ENCODE data around the gene GRB10. TPM values are rescaled to one million over a fixed set of nuclear protein-coding genes. Genes with fewer than 3 reads are reported as not detected.
A peak's percentile ranks its signal among the peaks of the same experiment; 100 is the strongest.
"Not testable (repeated sequence)": the region's sequence is repeated elsewhere in the genome, so short reads cannot be mapped to it uniquely, and the experiment has no call there.

Gene GRB10
- polyA plus RNA-seq, 2 of the 4 experiments (the other 2 are of a cell fraction), result 23.2 to 37.0 TPM

DNA sequence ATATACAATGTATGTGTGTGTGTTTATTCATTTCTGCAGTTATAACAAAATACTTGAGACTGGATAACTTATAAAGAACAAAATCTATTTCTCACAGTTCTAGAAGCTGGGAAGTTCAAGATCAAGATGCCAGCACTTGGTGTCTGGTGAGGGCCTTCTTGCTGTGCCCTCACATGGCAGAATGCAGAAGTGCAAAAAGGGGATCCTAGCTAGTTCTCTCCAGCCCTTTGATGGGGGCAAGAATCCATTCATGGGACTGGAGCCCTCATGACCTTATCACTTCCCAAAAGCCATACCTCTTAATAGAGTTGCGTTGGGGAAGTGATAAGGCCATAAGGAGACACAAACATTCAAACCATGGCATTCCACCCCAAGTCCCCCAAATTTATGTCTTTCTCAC lies 8.4 kb downstream of the GRB10 start:
- 100% methylated on average over 1 of the region's 1 CpG for WGBS (ENCODE audit: missing lambda C conversion rate)
- no peak overlapping the region for H3K4me3 ChIP-seq
- no peak overlapping the region for H3K27ac ChIP-seq
- TF ChIP-seq CBX2 (IDR thresholded peaks at IDR 0.05; ENCODE audit: borderline replicate concordance, low read depth) (no peak), EHMT2 (IDR thresholded peaks at IDR 0.05; ENCODE audit: low read depth) (no peak), KDM1A (IDR thresholded peaks at IDR 0.05; ENCODE audit: low read depth) (no peak), EHF (CRISPR knock-in tag; IDR thresholded peaks at IDR 0.05) (no peak), JUN (IDR thresholded peaks at IDR 0.05) (no peak), TFCP2L1 (CRISPR knock-in tag; IDR thresholded peaks at IDR 0.05) (no peak), ZSCAN20 (CRISPR knock-in tag; IDR thresholded peaks at IDR 0.05) (no peak), FOXS1 (CRISPR knock-in tag; IDR thresholded peaks at IDR 0.05) (no peak), REST (IDR thresholded peaks at IDR 0.05) (no peak), SMC3 (IDR thresholded peaks at IDR 0.05) (no peak)
- TF ChIP-seq, protein P1, sequence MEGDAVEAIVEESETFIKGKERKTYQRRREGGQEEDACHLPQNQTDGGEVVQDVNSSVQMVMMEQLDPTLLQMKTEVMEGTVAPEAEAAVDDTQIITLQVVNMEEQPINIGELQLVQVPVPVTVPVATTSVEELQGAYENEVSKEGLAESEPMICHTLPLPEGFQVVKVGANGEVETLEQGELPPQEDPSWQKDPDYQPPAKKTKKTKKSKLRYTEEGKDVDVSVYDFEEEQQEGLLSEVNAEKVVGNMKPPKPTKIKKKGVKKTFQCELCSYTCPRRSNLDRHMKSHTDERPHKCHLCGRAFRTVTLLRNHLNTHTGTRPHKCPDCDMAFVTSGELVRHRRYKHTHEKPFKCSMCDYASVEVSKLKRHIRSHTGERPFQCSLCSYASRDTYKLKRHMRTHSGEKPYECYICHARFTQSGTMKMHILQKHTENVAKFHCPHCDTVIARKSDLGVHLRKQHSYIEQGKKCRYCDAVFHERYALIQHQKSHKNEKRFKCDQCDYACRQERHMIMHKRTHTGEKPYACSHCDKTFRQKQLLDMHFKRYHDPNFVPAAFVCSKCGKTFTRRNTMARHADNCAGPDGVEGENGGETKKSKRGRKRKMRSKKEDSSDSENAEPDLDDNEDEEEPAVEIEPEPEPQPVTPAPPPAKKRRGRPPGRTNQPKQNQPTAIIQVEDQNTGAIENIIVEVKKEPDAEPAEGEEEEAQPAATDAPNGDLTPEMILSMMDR (IDR thresholded peaks at IDR 0.05), result no peak
- TF ChIP-seq, protein P2, sequence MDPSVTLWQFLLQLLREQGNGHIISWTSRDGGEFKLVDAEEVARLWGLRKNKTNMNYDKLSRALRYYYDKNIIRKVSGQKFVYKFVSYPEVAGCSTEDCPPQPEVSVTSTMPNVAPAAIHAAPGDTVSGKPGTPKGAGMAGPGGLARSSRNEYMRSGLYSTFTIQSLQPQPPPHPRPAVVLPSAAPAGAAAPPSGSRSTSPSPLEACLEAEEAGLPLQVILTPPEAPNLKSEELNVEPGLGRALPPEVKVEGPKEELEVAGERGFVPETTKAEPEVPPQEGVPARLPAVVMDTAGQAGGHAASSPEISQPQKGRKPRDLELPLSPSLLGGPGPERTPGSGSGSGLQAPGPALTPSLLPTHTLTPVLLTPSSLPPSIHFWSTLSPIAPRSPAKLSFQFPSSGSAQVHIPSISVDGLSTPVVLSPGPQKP (IDR thresholded peaks at IDR 0.05; ENCODE audit: low read depth, low read length), result no peak
- FAIRE-seq (no peak), ATAC-seq (peak in 1 of 2 experiments; percentile 34; a peak in 1 of 6 replicates), DNase-seq (ENCODE audit: low read depth in 1 of 2, low spot score in 1 of 2) (no peak)
- no peaks in the 10 kb centered on the region for H3K9me3 ChIP-seq
- ChIA-PET POLR2A (no interaction called here), CTCF (interaction anchor here (1.2 kb wide), 1 partner anchor 17 kb away, joined by 3 read pairs; no protein-coding TSS in a partner anchor)
- H3K4me2 ChIP-seq, result no peak overlapping the region
- H3K4me1 ChIP-seq, result peaks cover 24% of the 10 kb centered on the region

- H3K4me1 ChIP-seq, result peaks cover 13% of the 10 kb centered on the region
- CTCF ChIA-PET, result interaction anchor here (0.9 to 1.0 kb wide), 2 partner anchors 9 to 291 kb away, joined by 3 read pairs; no protein-coding TSS in a partner anchor
- FAIRE-seq; ATAC-seq; H3K4me2 ChIP-seq; H3K9me3 ChIP-seq; DNase-seq (ENCODE audit: low read depth in 1 of 2, low spot score in 1 of 2); H3K4me3 ChIP-seq; POLR2A ChIA-PET; H3K27ac ChIP-seq: not testable (repeated sequence)
- 72% methylated on average over 4 of the region's 4 CpGs for WGBS (ENCODE audit: missing lambda C conversion rate)
These were observed 9.6 kb downstream of the GRB10 start for GRCh38 chr7:50773071-50773470.

DNA sequence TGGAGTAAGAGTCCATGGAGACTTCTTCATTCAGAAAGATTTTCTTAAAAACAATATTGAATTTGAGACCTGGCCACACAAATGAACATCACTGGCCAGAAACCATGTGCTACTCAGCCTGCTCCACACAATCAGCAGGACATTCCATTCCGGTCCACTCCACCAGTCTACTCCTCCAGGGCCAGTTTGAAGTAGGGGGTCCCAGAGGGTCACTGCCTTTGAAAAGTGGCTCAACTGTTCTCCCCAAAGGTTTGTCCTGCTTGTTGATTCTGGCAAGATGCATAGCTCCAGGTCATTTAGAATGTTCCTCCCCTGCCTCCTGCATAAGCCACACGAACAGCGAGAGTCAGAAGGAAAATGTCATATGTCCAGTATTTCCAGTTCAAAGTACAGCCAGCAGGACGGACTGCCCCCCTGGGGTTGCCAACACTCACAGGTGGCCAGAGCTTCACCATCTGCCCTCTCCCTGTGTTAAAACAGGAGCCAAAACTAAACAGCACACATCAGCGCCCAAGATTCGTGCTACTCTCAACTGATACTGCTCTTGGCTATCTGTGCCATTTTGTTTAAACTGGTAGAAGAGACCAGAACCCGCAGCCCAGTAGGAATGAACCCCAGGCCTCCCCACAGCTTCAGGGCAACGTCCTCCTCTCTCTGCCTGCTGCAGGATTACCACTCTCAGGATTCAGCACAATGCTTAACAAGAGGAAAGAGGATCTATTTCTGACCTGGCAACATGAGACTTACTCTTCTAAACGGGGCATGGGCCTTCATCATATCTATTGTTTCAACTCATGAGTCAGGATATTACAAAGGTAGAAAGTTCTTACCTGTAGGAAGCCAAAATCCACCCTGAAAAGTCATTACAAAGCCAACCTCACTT lies 11.3 kb downstream of the GRB10 start:
- H3K27ac ChIP-seq, result no peak overlapping the region
- no peak for TF ChIP-seq FOSL2 (IDR thresholded peaks at IDR 0.05)
- no peak for TF ChIP-seq FOSL2 (CRISPR knock-in tag; IDR thresholded peaks at IDR 0.05)
- no peak for TF ChIP-seq NPAS2 (CRISPR knock-in tag; IDR thresholded peaks at IDR 0.05; ENCODE audit: borderline replicate concordance)
- ChIA-PET POLR2A (no interaction called here), CTCF (interaction anchor here (0.7 kb wide), 1 partner anchor 225 kb away, joined by 3 read pairs; no protein-coding TSS in a partner anchor)
- no peak overlapping the region for H3K4me3 ChIP-seq
- ATAC-seq (no peak), DNase-seq (ENCODE audit: low read depth in 1 of 2, low spot score in 1 of 2) (no peak), FAIRE-seq (no peak)
- H3K4me1 ChIP-seq, result peaks cover 27% of the 10 kb centered on the region
- H3K4me2 ChIP-seq, result no peak overlapping the region
- H3K9me3 ChIP-seq, result no peaks in the 10 kb centered on the region
- 88% methylated on average over 9 of the region's 9 CpGs for WGBS (ENCODE audit: missing lambda C conversion rate)

Measured in A549 (cell line).